COLO668 (cell line): Measurements from ENCODE around the gene GPR68.

ENCODE experiments used
- DNase-seq: peaks from one replicate; lab custom pipeline; 2025; ENCODE audit not compliant: unreplicated experiment; lab: John Stamatoyannopoulos, UW

The GPR68 gene, protein sequence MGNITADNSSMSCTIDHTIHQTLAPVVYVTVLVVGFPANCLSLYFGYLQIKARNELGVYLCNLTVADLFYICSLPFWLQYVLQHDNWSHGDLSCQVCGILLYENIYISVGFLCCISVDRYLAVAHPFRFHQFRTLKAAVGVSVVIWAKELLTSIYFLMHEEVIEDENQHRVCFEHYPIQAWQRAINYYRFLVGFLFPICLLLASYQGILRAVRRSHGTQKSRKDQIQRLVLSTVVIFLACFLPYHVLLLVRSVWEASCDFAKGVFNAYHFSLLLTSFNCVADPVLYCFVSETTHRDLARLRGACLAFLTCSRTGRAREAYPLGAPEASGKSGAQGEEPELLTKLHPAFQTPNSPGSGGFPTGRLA

DNA sequence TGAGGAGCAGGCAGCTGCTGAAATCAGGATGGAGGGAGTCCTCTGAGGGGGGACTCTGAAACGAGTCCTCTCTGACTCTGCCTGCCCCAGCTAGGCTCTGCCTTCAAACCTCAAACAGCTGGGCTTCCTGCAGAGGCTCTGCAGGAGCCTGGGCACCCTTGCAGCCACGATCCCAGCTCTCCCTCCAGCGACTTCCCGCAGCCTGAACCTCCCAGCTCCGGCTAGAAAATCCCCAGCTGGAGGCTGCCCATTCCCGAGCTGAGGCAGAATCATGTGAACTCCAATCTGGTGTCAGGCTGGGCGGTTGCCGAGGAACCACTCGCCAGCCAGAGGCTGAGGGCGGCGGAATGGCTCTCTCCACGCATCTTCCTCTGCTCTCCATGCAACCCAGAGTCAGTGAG lies at the start of gene GPR68:
Gene GPR68, minus strand, starts transcription at position 204 of the 401 bp plus-strand sequence. CDS start 9,654 bp downstream, outside the sequence.
- peak; percentile 58 for DNase-seq

DNA sequence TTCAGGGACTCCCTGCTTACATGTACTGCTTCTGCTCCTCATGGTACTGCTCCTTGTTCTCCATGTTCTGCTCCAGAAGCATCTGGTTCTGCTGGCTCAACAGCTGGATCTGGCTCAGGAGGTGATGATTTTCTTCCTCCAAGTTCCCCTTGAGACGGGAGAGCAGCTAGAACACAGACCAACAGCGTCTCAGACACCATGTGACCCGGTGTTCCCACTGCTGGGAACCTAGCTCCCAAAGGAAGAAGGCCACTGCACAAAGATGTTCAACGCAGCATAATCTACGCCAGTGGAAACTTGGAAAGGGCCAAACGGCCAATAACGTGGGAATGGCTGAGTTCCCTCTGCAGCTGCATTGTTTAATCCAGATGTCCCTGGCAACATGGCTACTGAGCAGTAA lies 49.6 kb upstream of the GPR68 start:
- DNase-seq = no peak

DNA sequence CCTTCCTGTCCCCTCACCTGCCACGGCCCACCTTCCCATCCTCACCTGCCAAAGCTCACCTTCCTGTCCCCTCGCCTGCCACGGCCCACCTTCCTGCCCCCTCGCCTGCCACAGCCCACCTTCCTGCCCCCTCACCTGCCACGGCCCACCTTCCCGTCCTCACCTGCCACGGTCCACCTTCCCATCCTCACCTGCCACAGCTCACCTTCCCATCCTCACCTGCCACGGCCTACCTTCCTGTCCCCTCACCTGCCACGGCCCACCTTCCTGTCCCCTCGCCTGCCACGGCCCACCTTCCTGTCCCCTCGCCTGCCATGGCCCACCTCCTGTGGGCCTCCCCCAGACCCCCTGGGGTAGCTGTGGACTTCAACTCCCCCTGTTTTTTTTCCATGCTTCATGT lies 48.8 kb upstream of the GPR68 start:
- no peak for DNase-seq

DNA sequence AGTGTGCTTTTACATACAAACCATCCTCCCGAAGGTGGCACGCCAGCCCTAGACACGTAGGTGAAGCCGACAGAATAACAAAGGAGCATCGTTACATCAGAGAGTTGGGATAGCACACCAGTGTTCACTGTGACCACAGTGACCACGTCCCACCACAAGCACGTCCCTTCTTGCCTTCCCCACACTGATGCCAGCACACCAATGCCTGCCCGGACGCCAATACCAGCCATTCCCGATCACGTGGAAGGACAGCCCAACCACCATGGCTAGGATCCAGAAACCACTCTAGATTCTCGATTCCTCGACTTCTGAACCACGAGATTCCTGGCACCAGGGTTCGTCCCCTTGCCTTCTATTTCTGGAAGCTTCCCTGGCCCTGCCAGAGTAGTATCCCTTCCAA lies 48.0 kb upstream of the GPR68 start:
- no peak for DNase-seq

DNA sequence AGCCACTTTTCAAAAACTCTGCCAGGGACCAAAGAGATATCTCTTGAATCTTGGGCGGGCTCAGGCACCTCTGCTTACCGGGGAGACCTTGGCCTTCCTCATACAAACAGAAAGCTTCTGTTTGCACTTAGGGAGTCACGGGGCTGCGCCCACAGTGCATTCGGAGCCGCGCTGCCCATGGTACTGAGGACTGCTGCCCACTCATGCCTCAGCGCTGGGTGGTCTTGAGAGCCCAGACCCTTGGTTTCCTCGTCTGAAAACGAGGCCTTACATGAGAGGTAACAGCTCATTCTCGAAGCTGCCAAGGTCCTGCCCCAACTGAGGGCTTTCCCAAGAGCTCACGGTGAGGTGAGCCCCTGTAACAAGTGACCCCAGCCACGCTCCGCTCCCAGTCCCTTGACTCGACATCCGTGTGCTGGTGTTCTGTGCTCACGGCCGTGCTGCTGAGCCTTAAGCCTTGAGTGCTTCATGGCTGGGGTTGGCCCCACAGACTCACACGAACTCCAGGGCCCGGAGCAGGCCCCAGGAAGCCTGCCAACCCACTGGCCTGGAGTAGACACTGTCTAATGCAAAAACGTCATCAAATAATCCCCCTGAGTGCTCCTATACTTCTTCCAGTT lies 47.4 kb upstream of the GPR68 start:
- no peak for DNase-seq

DNA sequence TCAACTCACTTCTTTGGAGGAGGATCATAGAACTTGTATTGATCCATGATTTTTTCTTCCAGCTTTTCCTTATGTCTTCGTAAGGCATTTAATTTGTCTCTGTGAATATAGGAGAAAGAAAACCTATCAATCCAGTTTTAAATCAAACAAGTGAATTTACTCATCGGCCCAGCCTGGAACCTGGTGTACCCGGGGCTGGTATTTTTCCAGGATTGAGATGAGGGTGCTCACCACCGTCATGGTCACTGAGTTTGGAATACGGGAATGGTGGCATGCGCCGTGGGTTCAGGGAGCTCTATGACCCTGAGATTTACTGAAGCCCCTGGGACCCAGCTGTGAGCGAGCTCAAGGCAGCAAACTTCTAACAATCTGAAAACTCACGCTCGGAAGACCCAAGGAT lies 46.5 kb upstream of the GPR68 start:
- no peak for DNase-seq

DNA sequence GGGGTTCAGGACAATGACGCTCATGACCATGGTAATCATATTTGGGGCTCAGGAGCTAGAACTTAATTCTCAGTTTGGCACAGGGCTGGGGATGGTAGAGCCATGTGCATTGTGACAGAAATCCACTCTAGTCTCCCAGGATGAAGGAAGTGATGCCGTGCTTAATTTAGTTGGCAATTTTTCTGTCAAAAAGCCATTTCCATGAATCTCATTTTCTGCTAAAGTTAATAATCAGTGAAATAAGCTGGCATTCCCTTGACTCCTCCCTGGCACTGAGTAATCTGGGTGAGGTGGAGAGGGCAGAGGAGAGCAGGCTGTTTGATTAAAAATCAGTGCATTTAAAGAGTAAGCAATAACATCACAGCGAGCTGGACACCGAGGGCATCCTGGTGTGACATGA lies 45.0 kb upstream of the GPR68 start:
- DNase-seq = no peak

DNA sequence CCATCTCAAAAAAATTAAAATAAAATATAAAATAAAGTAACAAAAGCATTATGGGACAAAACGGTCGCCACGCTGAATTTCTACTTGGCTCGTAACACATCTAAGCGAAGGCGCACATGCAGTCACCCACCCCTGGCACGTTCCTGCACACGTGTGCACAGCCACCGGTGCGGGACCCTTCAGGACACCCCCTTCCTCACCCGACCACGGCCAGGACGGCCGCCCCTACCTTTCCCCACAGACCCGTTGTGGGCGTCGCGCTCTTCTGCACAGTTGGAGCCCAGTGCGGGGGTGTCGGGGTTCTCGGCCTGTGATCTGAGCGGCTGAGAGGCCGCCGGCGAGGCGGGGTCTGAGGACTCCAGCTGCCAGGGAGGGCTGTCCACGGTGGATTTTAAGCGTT lies 44.4 kb upstream of the GPR68 start:
- DNase-seq = no peak

DNA sequence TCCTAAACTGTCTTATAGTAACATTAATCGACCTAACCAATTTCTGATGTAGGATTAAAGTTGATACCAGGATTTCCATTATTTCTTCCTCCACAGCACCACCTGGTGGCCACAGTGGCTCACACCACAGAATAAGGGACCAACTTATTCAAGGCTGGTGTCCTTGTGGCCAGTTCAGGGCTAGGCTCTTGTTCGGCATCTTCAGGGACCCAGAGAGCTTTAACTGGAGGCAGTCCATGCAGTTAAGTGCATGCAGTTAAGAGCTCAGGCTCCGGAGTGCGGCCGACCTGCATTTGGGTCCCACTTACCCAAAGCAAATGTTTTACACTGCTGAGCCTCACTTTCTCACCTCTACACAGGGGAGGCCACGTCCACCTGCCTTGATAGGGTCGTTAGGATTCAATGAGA lies 42.0 kb upstream of the GPR68 start:
- peak; percentile 84 for DNase-seq

DNA sequence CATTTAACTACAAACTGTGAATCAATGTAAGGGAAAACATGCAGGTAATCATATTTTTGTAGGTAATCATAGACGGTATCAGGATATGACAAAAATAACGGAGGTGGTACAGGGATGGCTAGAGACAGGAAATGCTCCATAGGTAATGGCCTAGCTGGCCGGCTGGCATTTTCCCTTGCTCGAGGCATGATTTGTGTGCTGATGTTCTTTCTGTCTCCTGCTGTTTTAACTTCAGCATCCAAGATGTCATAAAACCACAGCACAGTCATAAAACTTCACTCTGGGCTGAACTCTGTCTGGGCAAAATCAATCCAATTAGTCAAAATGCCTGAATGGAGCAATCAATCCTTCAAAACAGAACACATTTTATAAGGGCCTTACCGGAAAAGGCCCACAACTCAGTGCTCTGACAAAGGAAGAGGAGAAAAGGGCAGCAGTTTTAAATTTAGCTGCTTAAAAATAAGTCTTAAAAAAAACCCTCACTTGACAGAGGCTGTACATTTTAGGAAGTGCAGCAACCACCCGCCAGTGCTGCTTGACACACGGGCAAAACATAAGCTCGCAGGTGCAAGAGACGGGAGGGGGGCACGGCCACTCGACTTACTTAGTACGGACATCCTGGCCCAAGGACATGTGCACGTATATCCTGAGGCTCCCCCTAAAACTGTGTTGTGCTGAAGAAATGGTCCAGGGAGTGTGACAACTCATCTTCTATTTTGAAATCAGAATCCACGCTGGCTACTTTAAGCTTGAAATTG lies 40.5 kb upstream of the GPR68 start:
- no peak for DNase-seq

DNA sequence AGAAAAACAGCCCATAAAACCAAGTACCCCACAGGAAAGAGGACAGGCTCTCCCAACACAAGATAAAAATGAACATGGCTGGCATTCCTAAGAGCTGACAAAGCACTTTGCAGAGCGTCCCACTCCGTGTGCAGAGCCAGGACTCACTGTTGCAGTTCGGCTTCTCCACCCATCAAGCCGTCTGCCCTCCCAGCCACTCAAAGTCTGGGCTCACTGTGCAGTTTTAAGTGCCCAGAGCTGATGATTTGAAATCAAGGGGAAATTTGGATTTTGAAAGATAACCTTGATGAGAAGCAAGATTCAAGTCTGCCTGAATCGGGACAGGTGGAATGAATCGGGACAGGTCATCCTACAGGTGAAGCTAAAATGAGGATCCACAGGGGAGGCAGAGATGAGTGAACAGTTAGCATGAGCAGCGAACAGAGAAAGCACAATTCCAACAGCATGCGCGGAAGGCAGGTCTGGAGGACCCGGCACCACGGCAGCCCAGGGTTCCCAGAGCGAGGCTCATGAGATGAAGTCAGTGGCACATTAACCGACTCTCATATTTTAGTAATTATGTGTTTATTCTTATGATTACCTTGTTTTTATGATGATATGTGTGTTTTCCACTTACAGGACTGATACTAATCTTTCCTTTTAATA lies 39.8 kb upstream of the GPR68 start:
- DNase-seq = no peak

DNA sequence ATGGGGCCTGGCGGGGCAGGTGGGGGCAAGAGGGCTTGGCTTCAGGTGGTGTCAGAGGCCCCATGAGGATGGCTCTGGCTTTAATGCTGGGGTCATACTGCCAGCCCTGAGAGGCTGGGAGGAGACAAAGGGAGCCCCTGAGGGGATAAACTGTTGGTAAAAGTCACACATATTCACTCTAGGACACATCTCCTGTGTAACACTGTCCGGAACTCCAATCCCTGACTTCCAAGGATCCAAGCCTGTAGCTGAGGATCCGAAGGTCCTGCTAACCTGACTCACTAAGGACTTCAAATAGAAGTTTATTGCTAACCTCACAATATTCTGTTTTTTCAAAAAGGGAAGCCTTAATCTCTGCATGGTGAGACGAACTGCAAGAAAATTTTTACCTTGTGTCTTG lies 39.2 kb upstream of the GPR68 start:
- DNase-seq = no peak

DNA sequence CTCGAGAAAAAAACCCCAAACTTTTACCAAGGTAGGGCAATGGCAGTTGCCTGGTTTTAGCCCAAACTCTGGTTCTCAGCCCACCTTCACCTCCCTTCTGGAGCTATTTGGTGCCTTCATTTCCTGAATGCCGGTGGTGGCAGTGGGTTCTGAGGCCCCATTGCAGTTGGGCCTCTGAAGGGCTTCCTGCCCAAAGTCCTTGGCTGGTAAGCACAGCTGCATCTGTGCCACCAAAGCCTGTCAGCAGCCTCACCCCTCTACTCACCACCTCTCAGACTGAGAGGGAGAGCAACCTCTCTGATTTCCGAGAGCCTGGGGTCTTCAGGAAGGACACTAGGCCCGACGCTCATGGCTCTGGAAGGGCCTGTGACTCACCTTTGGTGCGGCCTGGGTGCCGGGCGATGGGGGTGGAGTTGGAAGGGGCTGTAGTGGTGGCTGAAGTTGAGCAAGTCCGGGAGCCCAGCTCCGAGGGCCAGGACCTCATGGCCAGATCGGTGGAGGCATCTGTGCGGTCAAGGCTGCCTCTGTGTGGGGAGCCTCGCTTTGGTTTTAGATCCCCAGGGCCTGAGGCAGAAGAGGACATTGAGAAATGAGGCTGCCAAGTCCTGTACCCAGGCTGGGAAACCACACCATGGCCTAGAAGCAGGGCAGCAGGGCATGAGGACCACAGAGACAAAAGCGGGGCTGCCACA lies 38.6 kb upstream of the GPR68 start:
- DNase-seq = no peak

DNA sequence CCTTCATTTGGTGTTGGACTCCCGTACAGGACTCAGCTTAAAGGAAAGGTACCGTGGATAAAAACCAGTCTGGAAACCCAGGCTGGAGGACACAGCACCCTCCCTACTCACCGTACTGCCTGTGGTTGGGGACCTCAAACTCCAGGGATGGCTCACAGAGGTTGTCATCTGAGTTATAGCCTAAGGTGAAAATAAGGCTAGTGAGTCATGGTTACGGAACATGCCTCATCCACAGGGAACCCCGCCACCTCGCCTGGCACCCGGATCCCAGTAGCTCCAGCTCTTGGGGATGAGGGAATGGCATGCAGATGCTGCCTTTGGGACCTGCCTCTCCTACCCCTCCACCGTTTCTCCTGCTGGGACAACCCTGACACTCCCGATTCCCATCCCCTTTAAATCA lies 36.8 kb upstream of the GPR68 start:
- DNase-seq = no peak

DNA sequence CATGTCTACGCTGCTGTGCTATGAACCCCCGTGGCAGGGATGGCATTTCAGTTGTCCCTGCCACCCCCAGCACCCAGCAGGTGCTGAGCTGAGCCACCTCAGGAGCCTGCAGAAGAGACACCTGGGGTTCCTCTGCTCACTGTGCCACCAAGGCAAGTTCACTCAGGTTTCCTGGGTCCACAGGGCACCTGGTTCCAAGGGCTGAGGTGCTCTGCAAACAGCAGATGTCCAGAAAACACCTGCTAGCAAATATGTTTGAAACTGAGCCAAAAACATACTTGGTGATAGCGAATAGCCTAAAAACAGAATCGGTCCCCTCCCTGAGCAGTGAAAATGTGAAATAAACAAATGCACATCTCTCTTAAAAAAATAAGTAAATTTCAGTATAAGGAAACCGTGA lies 35.6 kb upstream of the GPR68 start:
- peak; percentile 92 for DNase-seq

DNA sequence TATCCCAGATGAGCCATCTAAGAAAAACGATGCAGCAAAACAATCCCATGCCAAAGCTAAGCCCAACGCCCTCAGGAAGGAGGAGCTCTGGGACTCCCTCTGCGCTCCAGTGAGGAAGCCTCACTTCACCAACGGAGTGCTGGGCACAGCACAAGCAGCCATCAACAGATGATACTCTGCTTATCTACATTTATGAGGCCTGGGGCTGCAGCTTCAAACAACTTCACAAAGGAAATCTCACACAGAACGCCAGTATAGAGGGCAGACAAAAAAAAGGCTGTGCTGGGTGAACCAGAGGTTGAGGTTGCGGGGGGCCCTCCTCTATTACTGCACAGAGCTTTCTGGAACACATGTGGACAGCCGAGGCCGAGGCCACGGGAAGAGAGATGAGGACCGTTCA lies 34.9 kb upstream of the GPR68 start:
- DNase-seq = no peak

DNA sequence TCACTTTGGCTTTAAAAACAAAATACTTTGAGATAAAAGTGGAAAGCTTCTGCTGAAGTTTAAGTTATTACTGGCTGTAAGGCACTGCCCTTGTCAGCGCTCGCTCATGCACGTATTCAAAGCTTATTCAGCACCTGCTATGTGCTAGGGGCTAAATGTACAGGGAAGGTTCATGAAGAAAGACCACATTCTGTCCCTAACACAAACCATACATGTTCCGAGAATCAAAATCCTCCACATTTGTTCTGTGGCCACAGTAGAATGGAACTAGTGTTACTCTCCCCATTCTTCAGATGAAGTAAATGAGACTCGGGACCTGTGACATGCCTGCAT lies 33.8 kb upstream of the GPR68 start:
- no peak for DNase-seq

DNA sequence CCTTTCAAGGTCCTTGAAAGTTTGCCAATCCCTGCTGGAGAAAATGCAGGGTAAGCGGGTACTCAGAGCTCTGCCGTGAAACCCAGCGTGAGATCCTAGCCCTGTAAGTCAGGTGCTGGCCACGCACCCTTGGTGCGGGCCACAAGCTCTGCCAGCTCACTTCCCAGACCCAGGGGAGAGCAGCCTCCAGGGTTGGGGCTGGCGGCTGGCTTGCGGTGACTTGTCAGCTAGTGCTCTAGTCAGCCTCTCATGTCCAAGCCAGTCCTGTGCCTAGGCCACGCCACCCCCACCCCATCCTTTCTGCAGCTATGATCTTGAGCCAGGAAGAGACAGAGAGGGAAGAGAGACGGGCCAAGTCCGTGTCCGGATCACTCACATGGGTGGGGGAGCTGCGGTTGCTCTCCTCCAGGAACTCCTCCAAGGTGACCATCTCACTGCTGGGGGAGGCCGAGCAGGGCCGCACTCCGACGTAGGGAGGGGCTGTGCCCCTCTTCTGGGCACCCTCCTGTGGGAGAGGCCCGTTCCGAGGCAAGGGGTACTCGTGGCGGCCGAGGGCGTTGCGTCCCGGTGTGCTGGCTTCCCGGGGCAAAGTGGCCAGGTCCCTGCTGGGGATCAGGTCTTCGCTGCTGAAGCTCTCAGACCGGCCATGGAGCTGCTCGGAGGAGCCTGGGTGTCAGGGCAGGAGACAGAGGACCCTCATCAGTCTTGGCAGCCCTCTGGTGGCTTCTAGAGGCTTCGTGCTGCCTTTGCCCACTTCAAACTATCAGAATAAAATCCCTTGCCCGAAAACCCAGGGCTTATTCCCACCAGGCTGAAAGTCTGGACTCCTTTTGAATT lies 33.3 kb upstream of the GPR68 start:
- peak; percentile 44 for DNase-seq

DNA sequence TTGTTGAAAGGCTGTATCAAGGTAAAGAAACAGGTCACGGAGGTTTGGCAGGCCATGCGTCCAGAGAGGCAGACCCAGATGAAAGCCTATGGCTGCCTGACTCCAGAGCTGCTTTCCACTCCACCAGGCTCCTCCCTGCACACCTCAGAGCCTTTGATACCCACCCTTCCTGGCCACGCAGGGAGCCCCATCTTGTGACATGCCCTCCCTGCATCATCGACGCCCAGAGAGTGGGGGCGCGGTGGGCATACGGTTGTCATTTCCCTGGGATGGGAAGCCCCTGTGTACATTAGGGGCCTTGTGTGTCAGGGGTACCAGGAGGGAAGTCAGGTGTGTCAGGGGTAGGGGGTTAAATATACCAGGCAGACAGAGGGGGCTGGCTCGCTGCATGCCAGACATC lies 30.3 kb upstream of the GPR68 start:
- no peak for DNase-seq

DNA sequence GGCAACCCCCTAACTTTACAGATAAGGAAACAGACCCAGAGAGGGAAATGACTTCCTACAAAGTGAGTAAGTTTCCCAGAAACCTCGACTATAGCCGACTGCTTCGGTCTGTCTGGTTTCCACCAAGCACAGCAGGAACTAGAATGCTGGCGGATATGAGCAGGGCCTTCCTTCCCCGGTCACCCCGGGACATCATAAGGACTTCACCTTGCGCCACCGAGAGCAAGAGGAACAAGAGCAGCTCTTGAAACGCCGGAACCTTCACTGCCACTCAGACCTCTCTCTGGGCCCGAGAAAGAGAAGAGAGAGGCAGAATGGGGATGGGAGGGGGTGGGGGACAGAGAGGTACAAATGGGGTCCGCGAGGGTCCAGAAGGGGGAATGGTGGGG lies 29.4 kb upstream of the GPR68 start:
- DNase-seq = no peak
